GM21576 (cell line): ENCODE measurements around the gene ADTRP.

Experiments used
- ATAC-seq: cut with Tn5 transposase; IDR thresholded peaks from one replicate; pipeline ENCODE4 v1.9.1; 2021; ENCODE audit warnings: mild to moderate bottlenecking, moderate library complexity; ENCODE audit not compliant: unreplicated experiment

ADTRP gene

DNA sequence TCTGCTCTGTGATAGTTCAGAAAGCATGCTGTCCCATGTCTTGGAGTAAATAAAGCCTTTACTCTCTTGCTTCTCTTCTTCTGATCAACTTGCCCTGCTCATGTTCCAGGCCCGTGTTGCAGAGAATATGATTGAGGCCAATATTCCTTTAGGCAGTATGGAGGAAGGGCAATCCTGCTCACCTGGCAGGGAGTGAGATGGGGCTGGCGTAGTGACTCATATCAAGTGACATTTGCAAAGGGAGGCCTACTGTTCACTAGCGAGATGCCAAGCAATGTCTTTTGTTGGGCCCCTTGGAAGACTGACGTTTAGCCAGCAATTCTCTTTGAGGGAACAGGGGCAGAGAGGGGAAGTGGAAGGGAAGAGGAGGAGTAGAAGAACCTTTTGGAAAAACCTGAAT is 19.7 kb downstream of the ADTRP start:
- no peak for ATAC-seq

DNA sequence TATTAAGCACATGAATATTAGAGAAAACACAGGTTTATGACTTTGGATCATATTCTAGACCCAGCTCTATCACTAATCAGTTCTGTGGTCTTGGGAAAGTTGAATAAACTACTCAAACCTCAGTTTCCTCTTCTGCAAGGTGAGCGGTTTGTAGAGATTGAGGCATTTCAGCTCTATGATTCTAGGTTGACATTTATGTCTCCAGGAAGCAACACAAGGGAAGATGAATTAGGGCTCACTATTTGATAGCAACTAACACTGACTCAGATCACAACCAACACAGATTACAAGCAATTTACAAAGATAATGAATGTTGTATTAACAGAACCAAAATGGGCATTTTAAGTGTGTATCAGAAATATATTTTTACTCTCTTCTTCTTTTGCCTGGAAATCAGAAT is 21.9 kb downstream of the ADTRP start:
- ATAC-seq: no peak

DNA sequence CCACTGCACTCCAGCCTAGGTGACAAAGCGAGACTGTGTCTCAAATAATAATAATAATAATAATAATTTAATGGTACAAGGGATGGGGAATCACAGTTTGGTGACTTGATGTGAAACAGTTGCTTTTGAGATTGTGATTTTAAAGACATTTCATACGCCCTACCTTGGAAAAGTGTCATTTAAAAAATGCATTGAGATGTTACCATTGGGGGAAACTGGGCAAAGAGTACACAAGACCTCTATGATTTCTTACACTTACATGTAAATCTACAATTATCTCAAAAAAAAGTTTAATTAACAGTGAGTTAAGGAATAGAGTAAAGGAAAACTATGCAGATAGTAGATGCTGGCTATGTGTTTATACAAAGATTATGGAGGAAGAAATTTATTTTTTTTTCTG is 22.3 kb downstream of the ADTRP start:
- ATAC-seq: no peak

DNA sequence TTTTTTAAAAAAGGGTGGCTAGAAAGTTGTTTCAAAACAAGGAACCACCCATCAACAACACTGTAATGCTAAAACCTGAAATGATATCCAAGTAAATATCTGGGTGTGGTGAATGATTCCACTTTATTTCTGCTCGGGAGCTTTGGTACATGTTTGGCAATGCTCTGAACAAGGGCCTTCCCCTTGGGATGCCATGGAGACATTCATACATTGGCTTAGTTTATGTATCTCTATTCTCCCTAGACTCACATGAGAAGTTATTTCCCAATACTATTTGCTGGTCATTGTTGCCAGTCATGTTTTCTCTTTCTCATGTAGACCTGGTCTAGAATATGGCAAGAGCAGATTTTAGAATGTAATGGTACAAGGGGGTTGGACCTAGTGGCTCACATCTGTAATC is 22.9 kb downstream of the ADTRP start:
- no peak for ATAC-seq

DNA sequence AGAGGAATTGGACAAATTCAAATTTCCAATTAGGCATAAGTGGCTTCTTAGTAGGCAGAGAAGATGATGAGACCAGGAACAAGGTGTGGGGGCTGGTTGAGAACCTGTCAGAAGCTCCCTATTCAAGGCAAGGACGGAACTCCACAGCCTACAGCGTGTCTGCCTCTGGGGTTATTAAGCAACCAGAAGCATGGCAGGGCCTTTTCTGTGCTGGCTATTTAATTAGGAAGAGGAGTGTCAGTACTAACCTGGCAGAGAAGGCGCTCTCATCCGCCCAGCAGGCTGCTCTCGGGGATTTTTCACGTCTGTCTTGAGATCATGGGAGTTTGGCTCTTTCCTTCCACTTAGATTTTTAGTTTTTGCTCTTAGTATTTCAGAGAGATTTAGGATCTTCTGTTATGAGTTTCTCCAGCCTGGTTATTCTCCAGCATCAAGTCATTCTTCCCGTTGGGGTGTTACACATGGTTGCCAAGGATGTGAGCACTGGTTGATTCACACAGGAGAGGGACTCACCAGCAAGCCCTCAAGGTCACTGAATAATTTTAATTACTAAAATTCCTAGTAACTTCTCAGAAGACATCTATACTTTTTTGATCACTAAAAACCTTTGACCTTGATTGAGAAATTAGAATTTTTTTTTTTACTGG is 23.9 kb downstream of the ADTRP start:
- ATAC-seq: no peak

DNA sequence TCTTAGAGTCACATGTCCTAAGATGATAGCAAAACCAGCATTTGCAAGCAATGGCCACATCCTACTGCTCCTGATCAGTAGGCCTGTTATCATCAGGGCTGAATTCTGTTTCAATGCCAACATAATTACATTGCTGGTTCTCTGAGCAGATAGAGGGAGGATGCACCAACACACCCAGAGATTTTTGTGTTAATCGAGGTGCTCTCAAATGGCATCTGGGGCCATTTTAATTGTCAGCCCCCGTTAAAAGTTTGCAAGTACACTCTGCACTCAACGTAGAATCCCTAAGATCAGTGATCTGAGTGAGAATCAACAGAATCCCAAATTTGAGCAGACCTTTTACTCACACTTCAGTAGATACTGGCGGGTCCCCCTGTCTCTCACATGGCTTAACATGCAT is 24.8 kb downstream of the ADTRP start:
- ATAC-seq: no peak

DNA sequence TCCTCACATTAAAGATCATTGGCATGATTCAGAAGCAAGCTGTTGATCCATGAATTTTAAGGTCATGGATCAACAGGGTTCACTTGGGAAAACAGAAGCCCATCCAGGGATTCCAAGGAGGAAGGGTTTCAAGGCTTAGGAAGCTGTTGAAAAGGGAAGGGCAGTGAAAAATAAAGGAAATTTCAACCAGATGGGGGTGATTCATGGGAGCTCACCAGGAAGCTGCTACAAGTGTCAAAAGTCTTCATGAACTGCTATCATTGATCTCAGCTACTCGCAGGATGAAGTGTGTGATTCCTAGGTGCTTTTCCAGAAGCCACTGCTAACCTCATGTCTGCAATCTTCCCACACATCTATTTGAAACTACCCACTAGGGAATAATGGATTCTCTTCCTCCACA is 26.2 kb downstream of the ADTRP start:
- no peak for ATAC-seq

DNA sequence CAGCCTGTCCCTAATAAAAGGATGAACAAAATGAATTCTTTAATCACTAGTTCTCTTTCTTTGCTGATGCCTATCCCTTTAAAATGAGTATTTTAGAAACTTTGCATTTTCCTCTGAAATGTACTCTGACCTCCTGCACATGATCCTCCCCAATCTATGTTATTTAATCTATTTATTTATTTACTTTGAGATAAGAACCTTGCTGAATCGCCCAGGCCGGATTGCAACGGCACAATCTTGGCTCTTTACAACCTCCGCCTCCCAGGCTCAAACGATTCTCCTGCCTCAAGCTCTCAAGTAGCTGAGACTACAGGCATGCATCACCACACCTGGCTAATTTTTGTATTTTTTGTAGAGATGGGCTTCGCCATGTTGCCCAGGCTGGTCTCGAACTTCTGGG is 27.9 kb downstream of the ADTRP start:
- no peak for ATAC-seq

DNA sequence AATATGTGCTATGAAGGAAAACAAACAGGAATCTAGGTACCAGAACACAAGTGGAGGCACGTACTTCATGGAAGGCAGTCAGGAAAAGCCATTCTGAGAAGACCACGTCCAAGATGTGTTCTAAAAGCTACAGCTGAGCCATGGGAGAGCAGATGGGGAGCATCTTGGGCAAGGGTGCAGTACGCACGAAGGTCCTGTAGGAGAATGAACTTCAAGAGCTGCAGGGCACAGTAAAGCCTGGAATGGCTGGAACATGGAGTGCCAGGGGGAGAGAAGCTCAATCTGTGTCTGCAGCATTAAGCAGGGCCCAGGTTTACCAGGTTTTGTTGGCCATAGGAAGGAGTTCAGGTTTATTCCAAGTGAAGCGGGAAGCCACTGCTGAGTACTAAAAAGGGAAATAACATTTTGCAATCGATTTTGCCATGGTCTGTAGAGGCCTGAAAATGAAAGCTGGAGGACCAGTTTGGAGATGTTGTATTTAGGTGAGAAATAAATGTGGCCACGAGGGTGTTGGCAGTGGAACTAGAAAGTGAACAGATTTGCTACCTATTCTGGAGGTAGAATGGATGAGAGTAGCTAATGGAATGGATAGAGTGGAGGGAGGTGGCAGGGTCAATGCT is 29.9 kb downstream of the ADTRP start:
- ATAC-seq: no peak

DNA sequence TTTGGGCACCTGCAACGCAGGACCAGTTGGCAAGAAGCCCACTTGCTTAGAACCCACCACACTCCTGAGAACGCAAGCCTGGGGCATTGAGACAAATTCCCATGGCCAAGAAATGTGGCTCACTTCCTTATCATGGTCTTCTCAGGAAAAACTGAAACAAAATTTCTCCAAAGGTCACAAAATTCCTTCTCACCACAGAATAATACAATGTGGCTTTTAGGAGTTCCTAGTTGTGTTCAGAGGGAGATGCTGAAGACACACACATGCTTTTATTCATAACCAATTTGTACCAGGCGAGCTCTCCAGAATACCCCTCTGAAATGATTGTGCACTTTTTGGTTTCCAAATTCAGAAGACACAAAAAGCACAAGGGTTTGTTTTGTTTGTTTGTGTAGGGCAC is 31.6 kb downstream of the ADTRP start:
- ATAC-seq: no peak

DNA sequence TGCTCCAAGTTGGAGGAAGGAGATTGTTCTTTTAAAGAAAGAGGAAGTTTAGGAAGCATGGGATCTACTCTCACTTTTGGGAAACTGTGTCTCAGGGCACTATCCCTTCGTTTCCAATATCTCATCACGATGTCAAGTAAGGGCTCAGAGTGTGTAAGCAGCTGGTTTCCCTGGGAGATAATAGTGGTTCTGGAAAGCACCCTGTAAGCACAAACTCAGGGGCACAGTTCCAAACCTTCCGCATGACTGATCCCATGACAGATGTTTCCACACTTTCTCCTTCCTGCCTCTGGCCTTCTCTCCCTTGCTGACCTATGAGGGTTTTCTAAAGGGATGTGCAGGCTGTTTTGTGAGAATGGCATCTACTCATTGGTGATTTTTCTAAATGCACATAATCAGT is 33.9 kb downstream of the ADTRP start:
- ATAC-seq: no peak

DNA sequence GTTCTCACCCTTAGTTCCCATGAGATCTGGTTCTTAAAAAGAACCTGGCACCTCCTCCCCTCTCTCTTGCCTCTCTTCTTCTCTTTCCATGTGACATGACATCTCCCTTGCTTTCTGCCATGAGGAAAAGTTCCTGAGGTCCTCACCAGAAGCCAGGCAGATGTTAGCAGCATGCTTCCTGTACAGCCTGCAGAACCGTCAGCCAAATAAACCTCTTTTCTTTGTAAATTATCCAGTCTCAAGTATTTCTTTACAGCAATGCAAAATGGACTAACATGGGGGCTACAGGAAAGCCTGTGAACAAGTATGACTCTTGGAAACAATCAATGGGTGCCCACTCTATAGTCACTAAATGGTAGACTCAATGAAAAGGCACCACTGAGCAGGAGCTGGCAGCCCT is 34.5 kb downstream of the ADTRP start:
- ATAC-seq: no peak

DNA sequence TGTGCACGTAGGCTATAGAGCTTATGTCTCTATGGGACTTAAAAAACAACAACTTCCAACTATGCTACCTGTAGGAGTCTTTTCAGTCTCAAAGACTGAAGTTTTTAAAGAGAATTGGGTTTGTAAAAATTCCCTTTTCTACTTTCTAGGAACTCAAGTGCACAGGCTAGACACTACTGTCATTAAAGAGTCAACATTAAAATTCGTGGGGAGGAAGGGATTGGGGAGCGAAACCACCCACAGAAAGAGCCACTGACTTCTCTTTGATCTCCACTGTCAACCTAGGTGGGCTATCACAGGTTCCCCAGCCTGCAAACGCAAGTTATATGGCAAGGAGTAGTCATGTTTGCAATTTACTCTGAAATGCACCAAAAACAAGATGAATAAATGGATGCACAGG is 37.7 kb downstream of the ADTRP start:
- no peak for ATAC-seq

DNA sequence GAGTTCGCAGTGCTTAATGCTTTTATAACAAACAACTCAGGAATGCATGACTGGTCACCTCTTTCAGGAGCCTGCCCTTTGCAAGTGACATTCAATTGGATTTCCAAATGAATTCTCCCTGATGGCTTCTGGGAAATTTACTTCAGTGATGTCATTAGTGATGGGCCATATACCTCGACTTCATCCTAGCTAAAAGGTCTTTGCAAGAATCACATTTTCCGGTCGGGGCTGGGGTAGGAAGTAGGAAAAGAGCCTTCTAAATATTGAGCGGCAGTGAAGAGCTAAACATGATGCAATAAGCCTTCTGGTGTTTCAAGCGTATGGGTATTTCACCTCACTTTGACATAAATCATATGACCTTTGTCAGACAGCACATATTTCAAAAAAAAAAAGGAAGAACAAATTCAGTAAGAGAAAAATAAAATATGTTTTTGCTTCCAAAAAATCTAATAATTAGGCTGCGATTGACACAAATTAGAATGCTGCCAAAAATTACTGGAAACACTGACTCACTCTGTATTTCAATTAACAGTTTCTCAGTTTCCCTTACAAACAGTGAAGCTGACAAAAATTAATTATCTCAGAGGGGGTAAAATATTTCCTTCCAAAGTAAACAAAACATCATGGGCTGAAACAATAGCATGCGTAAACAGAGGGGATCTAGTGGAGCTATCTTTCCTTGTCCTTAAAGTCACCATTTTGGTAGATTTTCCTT is 39.8 kb downstream of the ADTRP start:
- ATAC-seq: no peak

DNA sequence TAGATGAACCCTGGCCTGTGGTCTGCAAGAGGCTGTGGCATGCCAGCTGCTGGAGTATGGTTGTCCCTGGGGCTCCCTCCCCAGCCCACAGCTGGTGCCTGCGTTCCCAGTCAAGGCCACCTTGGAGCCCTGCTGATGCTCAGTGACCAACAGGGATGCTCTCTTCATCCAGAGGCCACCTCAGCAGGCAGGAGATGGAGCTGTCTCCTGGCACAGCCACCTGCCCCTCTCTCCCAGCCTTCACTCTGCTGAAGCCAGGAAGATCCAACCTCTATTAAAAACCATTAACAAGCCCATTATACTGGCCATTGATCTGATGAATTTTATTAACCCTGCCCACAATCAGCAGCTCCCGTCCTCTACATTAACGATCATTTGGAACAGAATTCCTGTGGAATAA is 40.4 kb downstream of the ADTRP start:
- no peak for ATAC-seq

DNA sequence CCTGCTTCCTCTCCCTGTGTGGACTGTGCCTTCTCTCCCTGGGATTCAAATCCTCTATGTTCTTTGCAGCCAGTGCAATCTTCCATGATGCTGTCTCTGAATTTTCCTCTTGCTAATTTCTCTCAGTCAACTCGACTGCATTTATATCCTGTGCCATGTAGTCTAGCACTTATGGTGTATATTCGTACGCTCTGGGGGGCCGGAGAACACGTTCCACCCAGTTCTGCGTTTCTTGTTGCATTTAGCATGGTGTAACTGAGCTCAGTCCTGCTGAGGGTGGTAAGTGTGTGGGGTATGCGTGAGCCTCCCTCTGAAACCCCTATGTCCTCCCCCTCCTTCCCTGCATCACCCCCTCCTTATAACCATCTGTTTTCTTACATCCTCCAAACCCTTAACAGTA is 42.0 kb downstream of the ADTRP start:
- ATAC-seq: no peak

DNA sequence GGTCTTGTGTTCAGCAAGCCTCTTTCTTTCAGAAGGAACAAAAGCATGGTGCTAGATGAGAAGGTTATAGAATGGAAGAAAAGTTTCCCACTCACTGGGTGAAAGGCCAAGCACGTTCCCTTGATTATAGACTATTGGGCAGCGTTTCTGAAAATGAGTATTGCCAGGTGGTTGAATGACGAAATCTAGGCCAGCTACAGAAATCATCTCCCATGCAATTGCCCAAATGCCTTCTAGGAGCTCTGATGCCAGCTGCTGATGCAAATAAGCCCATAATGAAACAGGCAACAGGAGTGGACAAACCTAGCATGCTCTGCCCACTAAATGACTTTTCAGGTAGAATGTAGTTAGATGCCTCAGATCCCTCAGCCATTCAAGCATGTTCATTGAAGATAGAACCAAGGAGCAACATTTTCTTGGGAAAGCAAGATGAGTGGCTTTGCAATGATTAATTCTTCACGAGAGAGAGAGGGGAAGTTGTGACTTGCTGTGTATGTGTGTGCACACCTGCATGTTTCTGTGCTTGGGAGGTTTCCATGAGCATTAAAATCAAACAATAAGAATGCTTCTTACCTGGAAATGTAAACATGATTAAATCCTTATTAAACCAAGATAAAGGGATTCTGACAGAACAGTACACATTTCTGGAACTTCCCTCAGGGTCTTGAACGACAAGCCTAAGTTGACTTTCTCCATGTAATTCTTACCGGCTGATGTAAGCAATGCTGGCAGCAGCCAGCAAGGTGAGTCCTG is 43.6 kb downstream of the ADTRP start:
- ATAC-seq: no peak

DNA sequence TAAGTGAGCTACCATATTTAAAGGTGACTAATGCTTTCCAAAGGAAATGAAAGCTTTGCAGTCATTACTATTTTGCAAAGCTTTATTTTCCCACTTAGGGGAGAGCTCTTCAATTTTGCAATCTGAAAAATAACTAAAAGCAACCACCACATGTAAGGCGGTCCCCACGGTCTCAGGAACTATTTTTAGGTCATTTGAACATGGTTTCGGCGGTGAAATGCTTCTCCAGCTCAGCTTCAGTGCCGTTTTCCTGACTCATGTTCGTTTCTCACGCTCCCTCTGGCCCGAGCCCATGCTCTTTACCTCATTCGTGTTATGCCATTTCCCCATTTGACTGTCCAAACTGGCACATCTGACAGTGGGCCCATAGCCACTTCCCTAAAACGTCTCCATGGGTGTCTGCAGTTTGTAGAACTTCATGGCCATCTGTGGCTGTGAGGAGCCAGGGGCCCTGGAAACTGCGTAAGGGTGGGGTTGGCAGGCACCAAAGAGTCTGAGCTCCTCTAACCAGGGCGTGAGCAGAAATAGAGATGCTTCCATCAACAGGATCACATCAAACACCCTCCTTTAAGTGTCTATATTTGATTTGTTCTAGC is 46.5 kb downstream of the ADTRP start:
- peak; percentile 68 for ATAC-seq

DNA sequence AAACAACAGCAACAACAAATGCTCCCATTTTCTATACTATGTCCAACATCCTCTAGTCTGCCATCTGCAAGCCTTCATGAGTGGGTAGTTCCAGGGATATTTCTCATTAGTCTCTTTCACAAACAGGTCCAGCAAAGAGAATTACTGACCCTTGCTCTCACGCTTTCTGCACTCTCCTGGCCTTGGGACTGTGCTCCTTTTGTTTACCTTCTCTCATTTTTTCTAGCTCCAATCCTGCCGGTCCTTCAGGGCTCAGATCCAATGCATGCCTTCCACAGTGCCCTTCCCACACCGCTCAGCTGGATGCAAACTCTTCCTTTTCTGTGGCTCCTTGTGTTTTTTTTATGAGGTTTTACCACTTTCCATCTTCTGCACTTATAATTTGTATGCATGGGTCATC is 47.2 kb downstream of the ADTRP start:
- ATAC-seq: no peak

DNA sequence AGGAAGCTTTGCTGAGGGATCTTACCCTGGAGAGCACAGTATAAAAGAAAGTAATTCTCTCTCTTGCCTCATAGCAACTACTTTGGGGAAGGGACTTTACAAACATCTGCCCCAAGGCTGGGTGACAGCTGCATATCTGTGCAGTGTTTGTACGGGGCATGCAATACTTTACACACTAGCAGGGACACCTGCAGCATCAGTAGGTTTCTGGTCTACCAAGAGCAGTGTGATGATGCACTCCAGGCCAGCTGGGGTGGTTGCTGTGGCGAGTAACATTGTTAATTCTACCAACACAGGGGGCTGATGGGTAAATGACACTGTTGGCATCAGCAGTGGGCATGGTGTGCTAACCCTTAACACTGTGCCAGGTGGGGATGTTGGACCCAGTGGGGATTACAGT is 48.0 kb downstream of the ADTRP start:
- peak; percentile 52 for ATAC-seq

DNA sequence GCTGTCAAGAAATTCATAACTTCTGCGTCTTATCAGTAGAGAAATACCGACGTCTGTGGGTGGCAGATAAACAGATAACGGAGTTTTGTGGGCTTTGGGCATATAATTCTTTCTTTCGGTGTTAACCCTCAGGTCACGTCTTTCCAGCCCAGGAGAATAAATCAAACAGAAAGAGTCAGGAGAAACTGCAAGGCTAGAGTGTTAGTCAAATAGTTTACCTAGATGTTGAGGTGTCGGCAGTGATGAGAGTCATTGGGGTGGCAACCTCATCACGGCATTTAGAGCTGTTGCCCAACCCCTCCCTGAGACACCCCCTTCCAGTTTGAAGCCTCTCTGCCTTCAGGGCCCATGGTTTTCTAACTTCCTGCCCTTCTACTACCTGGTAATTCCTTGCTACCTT is 49.5 kb downstream of the ADTRP start:
- ATAC-seq: no peak
